Urinary bladder (tissue), 4 donors: ENCODE data around the gene GRIN1. TPM values are rescaled to one million over a fixed set of nuclear protein-coding genes. Genes with fewer than 3 reads are reported as not detected.
A peak's percentile ranks its signal among the peaks of the same experiment; 100 is the strongest.

Experiments
- DNase-seq: peaks from one replicate; pipeline ENCODE4 v3.0.0-alpha.2; 2015; ENCODE audit errors: extremely low spot score
- H3K27ac ChIP-seq: one replicate; pipeline ENCODE4 v1.5.1; 2013; ENCODE audit warnings: low read depth, mild to moderate bottlenecking, moderate library complexity
- H3K36me3 ChIP-seq: one replicate; pipeline ENCODE4 v1.6.1; 2013; ENCODE audit warnings: mild to moderate bottlenecking, moderate library complexity; ENCODE audit not compliant: insufficient read depth
- H3K4me1 ChIP-seq: one replicate; pipeline ENCODE4 v1.6.1; 2013; ENCODE audit warnings: mild to moderate bottlenecking, moderate library complexity; ENCODE audit not compliant: insufficient read depth
- H3K4me3 ChIP-seq: one replicate; pipeline ENCODE4 v1.5.1; 2013; ENCODE audit warnings: low read depth, low read length
- WGBS: extraction: QIAGEN DNeasy Blood & Tissue Kit; methylation state at CpG from one replicate; pipeline ENCODE4 v1.1.7; 2013; 5-methylcytosine and 5-hydroxymethylcytosine counted together
- polyA plus RNA-seq: library from polyadenylated mRNA; stranded (reverse); fragments of 200-250 nt; gene quantifications from one replicate; pipeline ENCODE4 v1.2.3, GENCODE V29; 2013
- total RNA-seq: library from RNA; depleted of rRNA; stranded (reverse); fragments of >200 nt; gene quantifications from one replicate; pipeline ENCODE4 v1.2.3, GENCODE V29; 2014
- donor health status: healthy with polysubstance abuse.
- donor health status: healthy.

The GRIN1 gene
- total and polyA plus RNA-seq, 2 donors: 0.18 to 0.26 TPM

DNA sequence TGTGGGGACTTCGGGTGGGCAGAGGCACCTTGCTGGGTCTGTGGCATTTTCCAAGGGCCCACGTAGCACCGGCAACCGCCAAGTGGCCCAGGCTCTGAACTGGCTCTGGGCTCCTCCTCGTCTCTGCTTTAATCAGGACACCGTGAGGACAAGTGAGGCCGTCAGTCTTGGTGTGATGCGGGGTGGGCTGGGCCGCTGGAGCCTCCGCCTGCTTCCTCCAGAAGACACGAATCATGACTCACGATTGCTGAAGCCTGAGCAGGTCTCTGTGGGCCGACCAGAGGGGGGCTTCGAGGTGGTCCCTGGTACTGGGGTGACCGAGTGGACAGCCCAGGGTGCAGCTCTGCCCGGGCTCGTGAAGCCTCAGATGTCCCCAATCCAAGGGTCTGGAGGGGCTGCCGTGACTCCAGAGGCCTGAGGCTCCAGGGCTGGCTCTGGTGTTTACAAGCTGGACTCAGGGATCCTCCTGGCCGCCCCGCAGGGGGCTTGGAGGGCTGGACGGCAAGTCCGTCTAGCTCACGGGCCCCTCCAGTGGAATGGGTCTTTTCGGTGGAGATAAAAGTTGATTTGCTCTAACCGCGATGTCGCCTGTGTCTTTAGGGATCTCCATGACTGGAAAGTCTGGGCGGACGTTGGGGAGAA lies 30.2 kb upstream of the GRIN1 start:
- 88% methylated on average over 29 of the region's 29 CpGs for WGBS
- no peak for DNase-seq
- Histone ChIP-seq H3K4me1 (no peaks in the 10 kb centered on the region), H3K36me3 (peaks cover 8% of the 10 kb centered on the region), H3K27ac (no peak overlapping the region), H3K4me3 (no peak overlapping the region)

DNA sequence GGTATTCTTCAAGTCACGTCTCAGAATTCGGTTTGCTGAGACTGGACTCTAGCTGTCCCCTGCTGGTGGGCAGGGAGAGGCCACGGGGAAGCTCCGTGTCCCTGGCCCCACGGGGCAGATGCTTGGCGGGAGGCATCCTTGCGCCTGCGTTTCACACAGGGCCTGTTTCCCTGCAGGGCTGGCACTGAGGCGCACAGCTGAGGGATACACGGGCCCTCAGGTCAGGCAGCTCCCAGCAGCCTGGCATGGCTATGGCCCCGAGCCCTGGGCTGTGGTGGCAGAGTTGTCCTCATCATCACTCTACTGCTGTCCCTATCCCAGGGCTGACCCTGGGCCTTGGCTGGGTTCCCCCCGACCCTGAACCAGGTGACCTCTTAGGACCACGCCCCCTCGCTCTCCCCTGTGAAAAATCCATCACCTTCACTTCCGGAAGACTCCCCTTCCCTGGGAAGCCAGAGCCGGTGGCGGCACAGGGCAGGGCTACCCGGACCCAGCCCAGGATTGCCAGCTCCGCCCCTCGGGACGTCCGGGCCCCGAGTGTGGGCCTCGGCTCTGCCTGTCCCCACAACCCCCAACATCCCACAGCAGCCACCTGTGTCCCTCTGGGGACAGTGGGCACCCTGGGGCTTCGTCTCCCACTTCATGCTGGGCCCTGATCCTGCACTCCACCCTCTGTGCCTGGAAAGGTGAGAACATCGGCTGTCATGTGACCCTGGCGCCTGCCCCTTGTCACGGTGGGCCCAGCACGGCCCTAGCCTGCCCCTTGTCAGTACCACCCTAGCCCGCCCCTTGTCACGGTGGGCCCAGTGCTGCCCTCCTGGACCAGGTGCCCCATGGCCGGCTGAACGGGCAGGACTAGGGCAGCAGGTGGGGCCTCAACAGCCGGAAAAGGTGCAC lies 29.5 kb upstream of the GRIN1 start:
- Histone ChIP-seq H3K4me3 (no peak overlapping the region), H3K36me3 (peaks cover 7% of the 10 kb centered on the region), H3K4me1 (no peaks in the 10 kb centered on the region), H3K27ac (no peak overlapping the region)
- 82% methylated on average over 34 of the region's 34 CpGs for whole genome bisulfite sequencing
- DNase-seq: no peak

DNA sequence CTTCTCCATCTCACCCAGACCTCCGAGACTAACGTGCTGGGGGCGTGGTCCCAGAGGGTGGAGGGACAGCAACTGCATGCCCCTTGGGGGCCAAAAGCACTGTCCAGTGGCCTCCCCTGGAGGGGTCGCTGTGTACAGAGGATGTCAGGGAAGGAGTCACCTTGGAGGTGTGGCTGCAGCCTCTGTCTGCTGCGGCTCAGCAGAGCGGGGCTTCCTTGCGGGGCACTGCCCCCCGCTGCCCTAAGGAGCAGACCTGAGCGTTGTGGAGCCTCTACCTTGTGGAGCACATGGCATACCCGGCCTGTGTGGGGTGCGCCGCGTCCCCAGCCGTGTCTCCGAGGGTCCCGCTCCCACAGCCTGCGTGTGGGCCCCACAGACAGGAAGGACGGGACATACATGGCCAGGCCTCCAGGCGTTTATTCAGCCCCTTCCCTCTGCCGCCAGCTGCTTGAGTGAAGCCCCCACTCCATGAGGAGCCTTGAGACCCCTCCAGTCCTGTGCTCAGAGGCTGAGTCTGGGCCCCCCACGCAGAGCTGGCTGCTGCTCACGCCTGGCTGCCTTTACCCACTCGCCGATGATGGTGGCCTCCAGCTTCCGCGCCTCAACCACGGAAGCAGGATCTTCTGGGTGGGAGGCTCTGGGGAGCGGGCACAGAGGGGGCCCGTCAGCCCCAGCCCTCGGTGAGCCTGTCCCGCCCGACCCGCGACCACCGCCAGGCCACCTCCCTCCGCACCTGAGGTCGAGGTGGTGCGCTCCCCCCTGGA lies 28.6 kb upstream of the GRIN1 start:
- no peak for DNase-seq
- WGBS: 90% methylated on average over 38 of the region's 38 CpGs
- Histone ChIP-seq H3K4me3 (no peak overlapping the region), H3K36me3 (peaks cover 7% of the 10 kb centered on the region), H3K27ac (no peak overlapping the region), H3K4me1 (no peaks in the 10 kb centered on the region)

DNA sequence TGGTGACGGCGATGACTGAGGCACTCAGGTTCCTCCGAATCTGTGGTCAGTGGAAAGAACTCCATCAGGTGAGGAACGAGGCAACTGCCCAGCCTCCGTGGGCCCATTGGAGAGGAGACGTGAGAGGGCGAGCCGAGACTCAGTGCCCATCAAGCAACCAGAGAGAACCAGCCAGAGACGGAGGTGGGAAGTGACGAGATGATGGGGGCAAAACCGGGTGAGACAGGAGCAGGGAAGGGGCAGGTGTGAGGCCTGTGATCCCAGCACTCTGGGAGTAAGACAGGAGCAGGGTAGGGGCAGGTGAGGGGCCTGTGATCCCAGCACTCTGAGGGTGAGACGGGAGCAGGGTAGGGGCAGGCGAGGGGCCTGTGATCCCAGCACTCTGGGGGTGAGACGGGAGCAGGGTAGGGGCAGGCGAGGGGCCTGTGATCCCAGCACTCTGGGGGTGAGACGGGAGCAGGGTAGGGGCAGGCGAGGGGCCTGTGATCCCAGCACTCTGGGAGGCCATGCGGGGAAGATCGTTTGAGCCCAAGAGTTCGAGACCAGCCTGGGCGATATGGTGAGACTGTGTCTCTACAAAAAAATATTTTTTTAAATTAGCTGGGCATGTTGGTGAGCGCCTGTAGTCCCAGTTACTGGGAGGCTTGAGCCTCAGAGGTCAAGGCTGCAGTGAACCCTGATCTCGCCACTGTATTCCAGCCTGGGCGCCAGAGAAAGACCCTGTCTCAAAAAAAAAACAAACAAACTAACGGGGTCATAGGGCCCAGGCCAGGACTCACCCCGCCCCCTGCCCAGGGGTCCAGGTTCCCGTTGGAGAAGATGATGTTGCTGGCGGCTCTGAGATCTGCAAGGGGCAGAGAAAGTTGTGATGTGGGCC lies 27.8 kb upstream of the GRIN1 start:
- Histone ChIP-seq H3K27ac (no peak overlapping the region), H3K4me3 (no peak overlapping the region), H3K36me3 (peaks cover 7% of the 10 kb centered on the region), H3K4me1 (no peaks in the 10 kb centered on the region)
- 87% methylated on average over 28 of the region's 28 CpGs for WGBS
- no peak for DNase-seq

- Histone ChIP-seq H3K36me3 (peaks cover 7% of the 10 kb centered on the region), H3K27ac (no peak overlapping the region), H3K4me3 (no peak overlapping the region), H3K4me1 (no peaks in the 10 kb centered on the region)
- DNase-seq: no peak
- WGBS: 90% methylated on average over 35 of the region's 35 CpGs
These were observed 27.0 kb upstream of the GRIN1 start for GRCh38 chr9:137111788-137112563.

- whole genome bisulfite sequencing: 94% methylated on average over 42 of the region's 42 CpGs
- DNase-seq: no peak
These were observed 26.2 kb upstream of the GRIN1 start for GRCh38 chr9:137112564-137113384.

DNA sequence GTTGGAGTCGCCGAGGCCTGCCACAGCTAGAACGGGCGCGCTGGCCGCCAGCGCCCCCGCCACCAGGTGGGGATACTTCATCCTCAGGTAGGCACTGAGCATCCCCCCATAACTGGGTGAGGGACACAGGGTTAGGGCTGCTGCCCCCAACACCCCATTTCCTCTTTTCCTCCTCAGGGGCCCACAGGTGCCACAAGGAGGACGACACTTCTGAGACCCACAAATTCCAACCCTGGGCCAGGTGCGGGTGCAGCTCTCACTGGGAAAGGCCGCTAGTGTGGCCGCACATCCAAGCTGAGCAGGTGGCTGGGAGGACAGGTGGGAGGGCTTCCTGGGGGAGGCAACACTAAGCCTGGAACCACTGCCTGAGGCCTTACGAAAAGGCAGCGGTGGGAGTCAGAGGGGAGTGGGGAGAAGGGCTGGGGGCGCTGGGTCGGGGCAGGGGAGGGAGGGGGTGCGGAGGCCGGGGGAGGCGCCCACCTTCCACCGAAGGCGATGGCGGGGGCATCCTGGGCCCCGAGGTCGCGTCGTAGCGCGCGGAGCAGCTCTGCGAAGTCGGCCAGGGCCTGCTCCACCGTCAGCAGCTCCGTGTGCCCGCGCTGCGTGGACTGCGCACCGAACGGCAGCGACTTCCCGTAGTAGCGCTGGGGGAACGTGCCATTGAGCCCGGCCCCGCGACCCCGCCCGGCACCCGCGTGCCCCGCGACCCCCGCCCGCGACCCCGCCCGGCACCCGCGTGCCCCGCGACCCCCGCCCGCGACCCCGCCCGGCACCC lies 25.4 kb upstream of the GRIN1 start:
- WGBS: 28% methylated on average over 66 of the region's 66 CpGs
- H3K4me1 ChIP-seq: no peaks in the 10 kb centered on the region
- peaks cover 2% of the 10 kb centered on the region for H3K36me3 ChIP-seq
- peak overlapping the region; percentile 86 for H3K4me3 ChIP-seq
- no peak for DNase-seq
- H3K27ac ChIP-seq: no peak overlapping the region

More at GRCh38 chr9:137112564-137113384, 26.2 kb upstream of the GRIN1 start:
- Histone ChIP-seq H3K4me1 (no peaks in the 10 kb centered on the region), H3K4me3 (no peak overlapping the region), H3K27ac (no peak overlapping the region), H3K36me3 (peaks cover 6% of the 10 kb centered on the region)

DNA sequence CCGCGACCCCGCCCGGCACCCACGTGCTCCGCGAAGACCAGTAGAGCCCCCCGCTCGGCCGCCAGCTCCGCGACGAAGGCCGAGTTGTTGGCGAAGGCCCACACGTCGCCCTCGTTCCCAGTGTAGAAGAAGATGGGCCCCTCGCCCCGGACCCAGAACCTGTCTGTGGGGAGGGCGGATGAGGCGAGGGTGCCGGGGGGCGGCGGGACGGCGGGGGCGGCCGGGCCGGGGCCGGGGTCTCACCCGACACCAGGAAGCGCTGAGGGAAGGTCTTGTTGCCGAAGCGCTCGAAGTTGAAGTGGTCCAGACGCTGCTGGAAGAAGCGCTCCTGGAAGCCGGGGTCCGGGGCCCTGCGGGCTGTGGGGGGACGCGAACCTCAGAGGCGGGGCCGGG lies 24.7 kb upstream of the GRIN1 start:
- 2% methylated on average over 45 of the region's 45 CpGs for WGBS
- DNase-seq: no peak
- no peak overlapping the region for H3K27ac ChIP-seq
- no peaks in the 10 kb centered on the region for H3K36me3 ChIP-seq
- H3K4me1 ChIP-seq: no peaks in the 10 kb centered on the region
- H3K4me3 ChIP-seq: peak overlapping the region; percentile 86

DNA sequence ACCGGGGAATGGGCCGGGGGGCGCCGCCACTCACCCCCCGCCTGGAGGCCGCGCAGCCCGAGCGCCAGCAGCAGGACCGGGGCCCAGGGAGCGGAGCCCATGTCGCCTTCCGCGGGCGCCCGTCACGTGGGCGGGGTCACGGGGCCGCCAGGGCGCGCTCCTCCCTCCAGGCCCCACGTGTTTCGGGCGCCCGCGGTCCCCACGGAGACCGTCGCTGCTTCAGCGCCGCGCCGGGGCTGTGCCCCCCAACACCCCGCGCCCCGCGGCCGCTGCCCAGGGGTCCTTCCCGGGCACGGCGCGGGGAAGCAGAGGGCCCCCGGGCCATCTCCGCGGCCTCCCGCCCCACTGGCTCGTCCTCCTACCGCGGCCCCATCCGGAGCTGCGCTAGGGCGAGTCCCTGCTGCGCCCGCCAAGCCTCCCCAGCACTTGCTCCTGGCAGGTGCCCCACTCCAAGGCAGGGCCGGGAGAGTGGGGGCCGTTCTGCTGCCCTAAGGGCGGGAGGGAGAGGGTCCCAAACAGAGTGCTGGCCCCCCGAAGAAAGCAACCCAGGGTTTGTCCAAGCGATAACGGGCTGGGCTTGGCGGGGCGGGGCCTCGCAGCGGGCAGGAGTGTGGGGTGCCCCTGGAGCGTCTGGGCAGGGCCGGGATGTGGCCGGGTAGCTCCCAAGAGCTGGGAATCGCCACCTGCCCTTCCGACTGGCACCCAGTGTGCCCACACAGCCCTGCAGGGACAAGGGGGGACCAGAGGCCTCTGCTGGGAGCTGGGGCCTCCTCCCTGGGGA lies 24.2 kb upstream of the GRIN1 start, which contains the start of gene DPP7:
Gene DPP7, minus strand, starts transcription at position 121 of the 781 bp plus-strand sequence. Its CDS starts 20 bp downstream, at position 101.
- Histone ChIP-seq H3K4me1 (no peaks in the 10 kb centered on the region), H3K4me3 (peak within 1 kb of the TSS; percentile 86), H3K27ac (no peak within 1 kb of the TSS), H3K36me3 (no peaks in the 10 kb centered on the region)
- 7% methylated on average over 69 of the region's 70 CpGs for WGBS
- no peak for DNase-seq

- Histone ChIP-seq H3K36me3 (no peaks in the 10 kb centered on the region), H3K4me3 (no peak overlapping the region), H3K27ac (no peak overlapping the region), H3K4me1 (no peaks in the 10 kb centered on the region)
- DNase-seq: no peak
- 84% methylated on average over 21 of the region's 21 CpGs for WGBS
These were observed 23.4 kb upstream of the GRIN1 start for GRCh38 chr9:137115394-137116026.
